SJCRH30 (cell line): Measurements from ENCODE around the gene ARL11. TPM values are rescaled to one million over a fixed set of nuclear protein-coding genes. Genes with fewer than 3 reads are reported as not detected.
A peak's percentile ranks its signal among the peaks of the same experiment; 100 is the strongest.

Experiments
- DNase-seq, 2 experiments: peaks; one replicate each; pipeline ENCODE4 v3.0.0-alpha.2; 2015 to 2020
- H3K27ac ChIP-seq: fragments of 250-450 bp; sonication (Bioruptor Pico); 2 replicates; pipeline ENCODE4 v1.5.1; 2020; ENCODE audit warnings: mild to moderate bottlenecking, moderate library complexity
- H3K27me3 ChIP-seq: fragments of 250-450 bp; sonication (Bioruptor Pico); 2 replicates; pipeline ENCODE4 v1.5.1; 2020; ENCODE audit warnings: mild to moderate bottlenecking, moderate library complexity
- H3K36me3 ChIP-seq: fragments of 250-450 bp; sonication (Bioruptor Pico); 2 replicates; pipeline ENCODE4 v1.5.1; 2020; ENCODE audit warnings: mild to moderate bottlenecking, moderate library complexity
- H3K4me1 ChIP-seq: fragments of 250-450 bp; sonication (Bioruptor Pico); 2 replicates; pipeline ENCODE4 v1.5.1; 2020; ENCODE audit warnings: mild to moderate bottlenecking, moderate library complexity
- H3K4me3 ChIP-seq: fragments of 250-450 bp; sonication (Bioruptor Pico); 2 replicates; pipeline ENCODE4 v1.5.1; 2020; ENCODE audit warnings: mild to moderate bottlenecking, moderate library complexity
- H3K9me3 ChIP-seq: fragments of 250-450 bp; sonication (Bioruptor Pico); replicated peaks from 2 replicates; pipeline ENCODE4 v1.5.1; 2020; ENCODE audit warnings: mild to moderate bottlenecking, moderate library complexity
- total RNA-seq: library from RNA; depleted of rRNA; stranded (reverse); fragments of >200 nt; shearing (Covaris generic); gene quantifications from 2 replicates; pipeline ENCODE4 v1.2.3, GENCODE V29; 2014

Gene ARL11
- total RNA-seq, 1 experiment from 2014 or later, result not detected

GRCh38 chr13:49629947-49630346 is 1.6 kb downstream of the ARL11 start:
- H3K4me3 ChIP-seq, result no peak overlapping the region
- H3K27me3 ChIP-seq, result no peaks in the 10 kb centered on the region
- DNase-seq, result no peak

GRCh38 chr13:49630580-49630979 is 2.3 kb downstream of the ARL11 start:
- H3K36me3 ChIP-seq, result no peaks in the 10 kb centered on the region
- H3K27ac ChIP-seq, result no peak overlapping the region
- H3K9me3 ChIP-seq, result no peaks in the 10 kb centered on the region

More at GRCh38 chr13:49629947-49630346, 1.6 kb downstream of the ARL11 start:
- Histone ChIP-seq H3K36me3 (no peaks in the 10 kb centered on the region), H3K9me3 (no peaks in the 10 kb centered on the region), H3K27ac (no peak overlapping the region), H3K4me1 (no peaks in the 10 kb centered on the region)

GRCh38 chr13:49632156-49632555 is 3.8 kb downstream of the ARL11 start:
- no peaks in the 10 kb centered on the region for H3K27me3 ChIP-seq
- no peak overlapping the region for H3K4me3 ChIP-seq
- DNase-seq, result no peak
- no peaks in the 10 kb centered on the region for H3K4me1 ChIP-seq
- no peaks in the 10 kb centered on the region for H3K36me3 ChIP-seq
- no peak overlapping the region for H3K27ac ChIP-seq
- H3K9me3 ChIP-seq, result no peaks in the 10 kb centered on the region

More at GRCh38 chr13:49630580-49630979, 2.3 kb downstream of the ARL11 start:
- Histone ChIP-seq H3K27me3 (no peaks in the 10 kb centered on the region), H3K4me1 (no peaks in the 10 kb centered on the region), H3K4me3 (no peak overlapping the region)
- no peak for DNase-seq

- H3K36me3 ChIP-seq, result no peaks in the 10 kb centered on the region
- no peaks in the 10 kb centered on the region for H3K9me3 ChIP-seq
- H3K27ac ChIP-seq, result no peak overlapping the region
- H3K27me3 ChIP-seq, result no peaks in the 10 kb centered on the region
- H3K4me1 ChIP-seq, result no peaks in the 10 kb centered on the region
- H3K4me3 ChIP-seq, result no peak overlapping the region
- DNase-seq, result no peak
Measured at GRCh38 chr13:49633710-49634109, 5.4 kb downstream of the ARL11 start.

- Histone ChIP-seq H3K9me3 (no peaks in the 10 kb centered on the region), H3K4me1 (no peaks in the 10 kb centered on the region), H3K27me3 (no peaks in the 10 kb centered on the region), H3K4me3 (no peak overlapping the region), H3K27ac (no peak overlapping the region), H3K36me3 (no peaks in the 10 kb centered on the region)
- no peak for DNase-seq
Measured at GRCh38 chr13:49635599-49636433, 7.5 kb downstream of the ARL11 start.

DNA sequence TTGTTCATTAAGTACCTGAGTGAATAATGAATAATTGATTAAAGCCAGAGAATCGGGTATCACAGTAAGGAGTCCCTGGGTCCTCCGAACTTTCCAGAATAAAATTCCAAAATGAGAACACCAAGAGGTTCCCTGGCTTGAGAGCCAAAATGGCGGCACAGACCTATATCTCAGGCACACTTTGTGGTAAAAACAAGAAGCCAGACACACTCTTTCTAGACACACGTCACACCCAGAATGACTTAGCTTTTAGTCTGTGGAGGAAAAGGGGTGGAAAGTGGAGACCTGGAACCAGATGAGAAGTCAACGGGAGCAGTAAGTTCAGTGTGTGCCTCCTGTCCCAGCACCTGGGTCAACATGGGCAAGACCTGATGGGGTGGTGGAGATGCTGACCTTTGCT is 8.4 kb downstream of the ARL11 start:
- H3K4me3 ChIP-seq, result no peak overlapping the region
- H3K9me3 ChIP-seq, result no peaks in the 10 kb centered on the region
- no peak for DNase-seq

DNA sequence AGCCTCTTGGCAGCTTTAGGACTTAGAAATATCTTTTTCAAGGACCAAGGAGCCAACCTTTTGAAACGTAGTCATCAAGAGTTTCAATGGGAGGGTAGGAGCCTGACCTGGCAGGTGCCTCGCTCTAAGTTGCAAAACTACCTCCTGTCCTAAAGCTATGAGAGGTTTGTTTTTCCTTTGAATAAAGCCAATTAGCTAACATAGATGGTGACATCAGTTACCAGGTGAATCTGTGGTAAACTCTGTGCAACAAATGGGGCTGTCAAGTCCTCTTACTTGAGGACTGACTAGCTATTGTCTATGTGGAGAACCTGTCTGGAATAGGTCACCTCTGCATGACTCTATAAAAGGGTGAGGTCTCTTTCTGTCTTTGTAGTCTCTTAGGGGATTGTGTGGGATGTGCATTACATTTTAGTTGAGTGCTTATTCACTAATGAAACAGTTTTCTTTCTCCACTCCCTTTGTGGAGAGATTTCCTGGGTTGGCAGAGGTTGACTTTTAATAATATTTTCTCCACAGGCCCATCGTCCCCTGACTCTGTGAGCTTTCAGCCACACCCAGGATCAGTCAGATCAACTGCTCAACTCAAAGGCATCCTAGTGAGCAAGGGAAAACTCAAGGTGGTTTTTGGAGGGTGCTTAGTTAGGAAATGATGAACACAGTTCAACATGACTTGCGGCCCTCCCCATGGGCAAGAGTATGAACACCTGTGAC is 9.9 kb downstream of the ARL11 start:
- no peak for DNase-seq
- H3K27ac ChIP-seq, result no peak overlapping the region
- H3K36me3 ChIP-seq, result no peaks in the 10 kb centered on the region
- H3K4me1 ChIP-seq, result no peaks in the 10 kb centered on the region
- no peaks in the 10 kb centered on the region for H3K9me3 ChIP-seq
- no peaks in the 10 kb centered on the region for H3K27me3 ChIP-seq
- no peak overlapping the region for H3K4me3 ChIP-seq

More for the DNA sequence above, 8.4 kb downstream of the ARL11 start:
- no peak overlapping the region for H3K27ac ChIP-seq
- no peaks in the 10 kb centered on the region for H3K4me1 ChIP-seq
- H3K36me3 ChIP-seq, result no peaks in the 10 kb centered on the region
- H3K27me3 ChIP-seq, result no peaks in the 10 kb centered on the region

DNA sequence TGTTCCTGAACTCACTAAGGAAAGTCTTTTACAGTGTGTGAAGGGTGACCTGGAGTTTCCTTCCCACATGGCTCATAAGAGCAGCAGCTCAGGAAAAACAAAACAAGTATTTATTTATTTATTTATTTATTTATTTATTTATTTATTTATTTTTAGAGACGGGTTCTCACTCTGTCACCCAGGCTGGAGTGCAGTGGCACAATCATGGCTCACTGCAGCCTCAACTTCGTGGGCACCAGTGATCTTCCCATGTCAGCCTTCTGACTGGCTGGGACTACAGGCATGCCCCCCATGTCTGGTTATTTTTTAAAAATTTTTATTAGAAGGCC is 10.4 kb downstream of the ARL11 start:
- Histone ChIP-seq H3K9me3 (no peaks in the 10 kb centered on the region), H3K27me3 (no peaks in the 10 kb centered on the region), H3K27ac (no peak overlapping the region), H3K4me3 (no peak overlapping the region), H3K36me3 (no peaks in the 10 kb centered on the region), H3K4me1 (no peaks in the 10 kb centered on the region)
- no peak for DNase-seq

DNA sequence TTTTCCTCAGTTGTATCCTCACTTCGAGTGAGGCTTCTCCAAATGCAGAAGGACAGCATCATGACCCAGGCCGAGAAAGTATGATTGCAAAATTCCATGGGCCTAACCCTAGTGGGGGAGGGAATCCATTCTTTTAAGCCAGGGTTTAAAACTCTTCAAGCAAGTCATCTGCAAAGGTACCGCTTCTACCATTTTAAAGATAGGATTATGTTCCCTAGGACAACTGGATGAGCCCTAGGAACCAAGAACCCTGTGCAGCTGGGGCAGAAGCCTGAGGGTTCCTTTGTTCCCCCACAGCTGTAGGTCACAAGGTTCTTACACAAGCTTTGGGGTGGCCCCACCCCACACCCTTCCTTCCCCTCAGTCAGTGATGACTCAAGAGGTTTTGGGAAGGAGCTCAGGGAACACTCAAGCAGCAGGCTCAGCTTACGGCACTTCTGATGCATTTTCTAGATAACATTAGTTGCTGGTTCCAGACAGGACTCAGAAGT is 13.5 kb downstream of the ARL11 start:
- H3K9me3 ChIP-seq, result no peaks in the 10 kb centered on the region
- no peaks in the 10 kb centered on the region for H3K4me1 ChIP-seq
- H3K4me3 ChIP-seq, result no peak overlapping the region
- H3K36me3 ChIP-seq, result no peaks in the 10 kb centered on the region
- no peak overlapping the region for H3K27ac ChIP-seq
- no peaks in the 10 kb centered on the region for H3K27me3 ChIP-seq
- DNase-seq, result peak in 1 of 2 experiments; percentile 7

- no peak for DNase-seq
- H3K27ac ChIP-seq, result no peak overlapping the region
- no peaks in the 10 kb centered on the region for H3K27me3 ChIP-seq
- H3K4me1 ChIP-seq, result no peaks in the 10 kb centered on the region
- no peak overlapping the region for H3K4me3 ChIP-seq
- no peaks in the 10 kb centered on the region for H3K9me3 ChIP-seq
- H3K36me3 ChIP-seq, result no peaks in the 10 kb centered on the region
Measured at GRCh38 chr13:49643035-49643646, 14.8 kb downstream of the ARL11 start.

- Histone ChIP-seq H3K4me3 (no peak overlapping the region), H3K4me1 (no peaks in the 10 kb centered on the region), H3K36me3 (no peaks in the 10 kb centered on the region), H3K27ac (no peak overlapping the region), H3K9me3 (no peaks in the 10 kb centered on the region), H3K27me3 (no peaks in the 10 kb centered on the region)
- DNase-seq, result no peak
Measured at GRCh38 chr13:49645451-49645850, 17.1 kb downstream of the ARL11 start.

DNA sequence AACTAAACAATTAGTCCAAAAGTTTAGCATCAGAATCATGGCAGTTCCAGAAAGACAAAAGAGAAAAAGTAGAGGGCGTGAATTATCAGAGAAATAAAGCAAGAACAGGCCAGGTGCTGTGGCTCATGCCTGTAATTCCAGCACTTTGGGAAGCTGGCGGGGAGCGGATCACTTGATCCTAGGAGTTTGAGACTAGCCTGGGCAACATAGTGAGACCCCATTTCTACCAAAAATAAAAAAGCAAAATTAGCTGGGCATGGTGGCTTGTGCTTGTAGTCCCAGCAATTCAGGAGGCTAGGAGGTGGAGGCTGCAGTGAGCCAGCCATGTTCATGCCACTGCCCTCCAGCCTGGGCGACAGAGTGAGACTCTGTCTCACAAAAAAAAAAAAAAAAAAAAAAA is 18.4 kb downstream of the ARL11 start:
- Histone ChIP-seq H3K27me3 (no peaks in the 10 kb centered on the region), H3K4me3 (no peak overlapping the region), H3K36me3 (no peaks in the 10 kb centered on the region), H3K4me1 (no peaks in the 10 kb centered on the region), H3K27ac (no peak overlapping the region), H3K9me3 (no peaks in the 10 kb centered on the region)
- no peak for DNase-seq

- DNase-seq, result peak in 1 of 2 experiments; percentile 38
- Histone ChIP-seq H3K9me3 (no peaks in the 10 kb centered on the region), H3K36me3 (no peaks in the 10 kb centered on the region), H3K27me3 (no peaks in the 10 kb centered on the region), H3K27ac (no peak overlapping the region), H3K4me1 (peaks cover 6% of the 10 kb centered on the region), H3K4me3 (no peak overlapping the region)
Measured at GRCh38 chr13:49649244-49649962, 21.1 kb downstream of the ARL11 start.

GRCh38 chr13:49649963-49650312 is 21.6 kb downstream of the ARL11 start:
- peaks cover 6% of the 10 kb centered on the region for H3K4me1 ChIP-seq
- no peaks in the 10 kb centered on the region for H3K36me3 ChIP-seq
- no peaks in the 10 kb centered on the region for H3K27me3 ChIP-seq
- H3K9me3 ChIP-seq, result no peaks in the 10 kb centered on the region
- DNase-seq, result no peak
- no peak overlapping the region for H3K27ac ChIP-seq
- no peak overlapping the region for H3K4me3 ChIP-seq
